ENCODE results near the gene ZNF446.
"Not testable (repeated sequence)": the region's sequence is repeated elsewhere in the genome, so short reads cannot be mapped to it uniquely, and the experiment has no call there.

Gene ZNF446

DNA sequence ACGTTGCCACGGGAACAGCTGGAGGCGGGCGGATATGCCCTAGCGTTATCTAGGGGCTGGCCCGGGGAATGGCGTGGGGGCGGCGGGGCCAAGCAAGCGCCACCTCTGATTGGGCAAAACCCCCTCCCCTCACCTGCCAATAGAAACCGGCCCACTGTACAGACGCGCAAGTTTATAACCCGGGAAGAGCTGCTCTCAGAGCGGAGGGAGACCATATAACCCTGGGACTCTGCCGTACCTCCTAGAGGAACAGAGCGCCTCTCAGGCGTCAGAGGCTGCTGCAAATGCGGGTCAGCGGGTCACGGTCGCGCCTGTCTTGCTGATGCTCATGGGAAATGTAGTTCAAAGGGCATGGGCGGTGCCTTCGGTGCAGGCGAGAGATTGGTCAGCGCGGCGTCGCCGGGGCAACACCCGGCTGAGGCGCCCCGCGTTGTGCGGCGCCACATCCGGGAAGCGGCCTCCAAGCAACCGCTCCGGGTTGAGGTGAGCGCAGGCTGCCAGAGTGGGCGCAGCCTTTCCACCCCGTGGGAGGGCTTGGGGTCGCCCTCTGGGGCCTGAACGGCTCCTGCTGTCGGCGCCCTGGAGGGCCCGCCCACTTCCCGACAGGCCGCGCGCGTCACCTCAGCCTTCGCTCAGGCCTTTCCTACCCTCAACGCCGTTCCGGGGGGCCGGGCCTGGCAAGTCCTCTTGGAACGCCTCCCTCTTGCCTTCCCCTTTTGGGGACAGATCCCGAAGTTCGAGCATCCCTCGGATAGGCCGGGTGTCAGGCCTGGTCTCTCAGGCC, at the start of gene ZNF446:
Gene ZNF446, plus strand, starts transcription at position 639 of the 784 bp plus-strand sequence. CDS start 867 bp downstream, outside the sequence.
- DNase-seq (ENCODE audit: low spot score), result peak; percentile 96

GRCh38 chr19:58428617-58429016, 47.5 kb upstream of the ZNF446 start:
- DNase-seq (ENCODE audit: low spot score), result no peak

GRCh38 chr19:58429745-58430144, 46.4 kb upstream of the ZNF446 start:
- no peak for DNase-seq (ENCODE audit: low spot score)

DNA sequence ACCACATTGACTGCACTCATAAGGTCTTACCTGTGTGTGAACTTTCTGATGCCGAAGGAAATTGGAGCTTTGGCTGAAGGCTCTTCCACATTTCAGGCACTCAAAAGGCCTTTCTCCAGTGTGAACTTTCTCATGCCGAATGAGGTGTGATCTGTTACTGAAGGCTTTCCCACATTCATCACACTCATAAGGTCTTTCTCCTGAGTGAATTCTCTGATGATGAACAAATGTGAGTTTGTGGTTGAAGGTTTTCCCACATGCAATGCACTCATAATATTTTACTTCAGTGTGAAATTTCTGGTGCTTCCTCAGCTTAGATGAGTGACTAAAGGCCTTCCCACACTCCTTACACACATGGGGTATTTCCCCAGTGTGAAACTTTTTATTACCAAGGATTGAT, 41.9 kb upstream of the ZNF446 start:
- no peak for DNase-seq (ENCODE audit: low spot score)

- DNase-seq (ENCODE audit: low spot score), result peak; percentile 85
Measured at GRCh38 chr19:58439576-58440554, 36.3 kb upstream of the ZNF446 start, which contains the start of gene ZNF132. TSS of gene ZNF132 (minus strand) at chr19:58440153. CDS start at chr19:58439821, 332 bp downstream.

- DNase-seq (ENCODE audit: low spot score), result no peak
Measured at GRCh38 chr19:58440556-58440955, 35.6 kb upstream of the ZNF446 start.

DNA sequence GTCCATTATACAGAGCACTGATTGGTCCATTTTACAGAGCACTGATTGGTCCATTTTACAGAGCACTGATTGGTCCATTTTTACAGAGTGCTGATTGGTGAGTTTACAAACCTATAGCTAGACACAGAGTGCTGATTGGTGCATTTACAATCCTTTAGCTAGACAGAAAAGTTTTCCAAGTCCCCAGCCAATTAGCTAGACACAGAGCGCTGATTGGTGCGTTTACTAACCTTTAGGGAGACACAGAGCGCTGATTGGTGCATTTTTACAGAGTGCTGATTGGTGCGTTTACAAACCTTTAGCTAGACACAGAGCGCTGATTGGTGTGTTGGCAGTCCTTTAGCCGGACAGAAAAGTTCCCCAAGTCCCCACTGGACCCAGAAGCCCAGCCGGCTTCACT, 33.2 kb upstream of the ZNF446 start:
- not testable (repeated sequence) for DNase-seq (ENCODE audit: low spot score)

GRCh38 chr19:58448860-58449259, 27.3 kb upstream of the ZNF446 start:
- DNase-seq (ENCODE audit: low spot score), result not testable (repeated sequence)

DNA sequence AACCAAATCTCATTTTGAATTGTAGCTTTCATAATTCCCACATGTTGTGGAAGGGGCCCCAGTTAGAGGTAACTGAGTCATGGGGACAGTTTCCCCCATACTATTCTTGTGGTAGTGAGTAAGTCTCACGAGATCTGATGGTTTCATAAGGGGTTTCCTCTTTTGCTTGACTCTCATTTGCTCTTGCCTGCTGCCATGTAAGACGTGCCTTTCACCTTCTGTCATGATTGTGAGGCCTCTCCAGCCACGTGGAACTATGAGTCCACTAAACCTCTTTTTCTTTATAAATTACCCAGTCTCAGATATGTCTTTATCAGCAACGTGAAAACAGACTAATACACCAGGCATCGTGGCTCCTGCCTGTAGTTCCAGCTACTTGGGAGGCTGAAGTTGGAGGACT, 26.2 kb upstream of the ZNF446 start:
- not testable (repeated sequence) for DNase-seq (ENCODE audit: low spot score)

DNA sequence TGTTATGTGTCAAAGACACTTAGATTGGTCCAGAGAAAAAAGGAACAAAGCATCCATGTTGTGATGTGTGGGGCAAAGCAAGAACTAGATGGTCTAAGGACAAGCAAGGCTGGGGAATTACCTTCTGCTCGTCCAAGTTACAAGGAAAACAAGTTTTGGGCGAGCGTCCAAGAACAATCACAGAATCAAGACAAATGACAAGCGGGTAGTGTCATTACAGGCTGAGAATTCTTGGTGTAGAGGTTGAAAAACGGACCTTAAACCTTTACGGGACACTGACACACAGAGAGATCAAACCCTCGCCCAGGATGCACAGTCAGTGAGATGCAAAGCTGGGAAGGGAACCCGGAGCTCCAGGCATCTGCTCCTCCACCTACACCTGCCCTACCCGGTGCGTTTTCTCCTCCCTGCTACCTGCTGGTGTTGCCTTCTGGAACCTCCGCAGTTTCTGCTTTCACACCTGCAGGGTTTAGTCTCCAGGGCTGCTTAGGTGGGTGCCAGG, 25.2 kb upstream of the ZNF446 start:
- DNase-seq (ENCODE audit: low spot score), result no peak

DNA sequence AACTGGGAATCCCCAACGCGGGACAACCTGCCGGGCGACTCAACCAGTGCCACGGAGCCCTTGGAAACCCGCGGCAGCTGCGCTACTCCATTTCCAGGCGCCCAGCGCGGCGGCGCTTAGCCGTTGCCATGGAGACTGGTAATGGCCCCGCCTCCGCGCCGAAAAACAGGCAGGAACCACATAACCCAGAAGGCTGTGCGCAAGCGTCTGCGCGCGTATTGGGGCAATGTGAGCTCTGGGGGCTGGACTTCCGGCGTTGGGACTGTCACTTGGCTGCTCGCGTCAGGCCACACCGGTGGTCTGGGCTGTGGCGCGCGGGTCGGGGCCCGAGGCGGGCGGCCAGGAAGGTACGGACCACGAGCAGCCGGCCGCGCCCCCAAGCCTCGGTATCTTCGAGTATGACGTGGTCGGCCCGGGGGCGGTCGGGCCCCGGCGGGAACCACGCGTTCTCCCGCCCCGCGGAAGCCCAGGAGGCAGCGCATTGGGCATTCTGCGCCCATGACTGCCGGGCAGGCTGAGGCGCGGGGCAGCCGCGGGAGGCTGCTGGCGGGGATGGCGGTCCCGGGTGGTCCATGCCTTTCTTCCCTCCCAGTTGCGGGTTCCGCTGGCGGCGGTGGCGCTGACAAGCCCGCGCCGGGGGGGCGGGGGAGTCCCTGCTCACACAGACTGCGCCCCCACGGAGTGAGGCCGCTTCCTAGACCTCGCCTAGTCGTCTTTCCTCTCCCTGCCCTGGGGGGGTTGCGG, 24.6 kb upstream of the ZNF446 start, which contains the start of gene ZNF324B:
Gene ZNF324B, plus strand, starts transcription at position 265 of the 744 bp plus-strand sequence. CDS start 2,080 bp downstream, outside the sequence.
- peak; percentile 96 for DNase-seq (ENCODE audit: low spot score)

DNA sequence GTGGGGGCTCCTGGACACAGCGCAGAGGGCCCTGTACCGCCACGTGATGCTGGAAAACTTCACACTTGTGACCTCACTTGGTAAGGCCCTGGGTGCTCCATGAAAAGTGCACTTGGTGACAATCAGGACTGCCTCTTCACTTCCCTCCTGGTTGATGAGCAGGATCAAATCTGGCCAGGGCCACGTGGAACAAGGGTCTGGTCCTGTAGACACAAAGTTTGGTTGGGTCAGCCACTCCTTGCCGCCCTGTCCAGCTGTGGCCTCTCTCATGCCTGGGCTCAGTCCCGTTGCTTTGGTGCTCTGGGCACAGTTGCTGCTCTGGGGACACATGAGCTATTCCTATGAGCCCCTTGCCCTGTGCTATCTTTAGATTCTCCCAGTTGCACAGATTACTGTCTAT, 22.4 kb upstream of the ZNF446 start:
- no peak for DNase-seq (ENCODE audit: low spot score)

- no peak for DNase-seq (ENCODE audit: low spot score)
Measured at GRCh38 chr19:58455306-58455705, 20.8 kb upstream of the ZNF446 start.

- DNase-seq (ENCODE audit: low spot score), result no peak
Measured at GRCh38 chr19:58456111-58456510, 20.0 kb upstream of the ZNF446 start.

GRCh38 chr19:58460039-58460438, 16.1 kb upstream of the ZNF446 start:
- no peak for DNase-seq (ENCODE audit: low spot score)

- no peak for DNase-seq (ENCODE audit: low spot score)
Measured at GRCh38 chr19:58466089-58466759, 9.9 kb upstream of the ZNF446 start.

DNA sequence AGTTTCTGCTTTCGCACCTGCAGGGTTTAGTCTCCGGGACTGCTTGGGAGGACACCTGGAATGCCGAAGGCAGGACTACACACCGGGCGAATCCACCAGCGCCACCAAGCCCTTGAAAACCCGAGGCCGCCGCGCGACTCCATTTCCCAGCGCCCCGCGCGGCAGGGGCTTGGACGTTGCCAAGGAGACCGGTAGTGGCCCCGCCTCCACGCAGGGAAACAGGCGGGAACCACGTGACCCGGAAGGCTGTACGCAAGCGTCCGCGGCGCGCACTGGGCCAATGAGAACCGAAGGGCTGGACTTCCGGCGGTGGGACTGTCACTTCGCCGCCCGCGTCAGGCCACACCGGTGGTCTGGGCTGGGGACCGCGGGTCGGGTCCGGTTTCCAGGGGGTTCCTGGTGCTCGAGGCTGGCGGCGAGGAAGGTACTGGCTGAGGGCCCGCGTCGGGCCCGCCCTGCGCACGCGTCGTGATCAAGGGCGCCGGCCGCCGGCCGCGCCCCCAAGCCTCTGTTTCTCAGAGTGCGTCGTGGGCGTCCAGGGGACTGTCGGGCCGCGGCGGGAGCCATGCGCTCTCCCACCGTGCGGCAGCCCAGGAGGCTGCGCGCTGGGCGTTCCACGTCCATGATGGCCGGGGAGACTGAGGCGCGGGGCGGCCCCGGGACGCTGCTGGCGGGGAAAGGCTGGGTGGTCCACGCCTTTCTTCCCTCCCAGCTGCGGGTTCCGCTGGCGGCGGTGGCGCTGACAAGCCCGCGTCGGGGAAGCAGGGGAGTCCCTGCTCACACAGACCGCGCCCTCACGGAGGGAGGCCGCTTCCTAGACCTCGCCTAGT, 9.2 kb upstream of the ZNF446 start, which contains the start of gene ZNF324:
Gene ZNF324, plus strand, starts transcription at position 321 of the 830 bp plus-strand sequence. CDS start 2,106 bp downstream, outside the sequence.
- DNase-seq (ENCODE audit: low spot score), result peak; percentile 99

DNA sequence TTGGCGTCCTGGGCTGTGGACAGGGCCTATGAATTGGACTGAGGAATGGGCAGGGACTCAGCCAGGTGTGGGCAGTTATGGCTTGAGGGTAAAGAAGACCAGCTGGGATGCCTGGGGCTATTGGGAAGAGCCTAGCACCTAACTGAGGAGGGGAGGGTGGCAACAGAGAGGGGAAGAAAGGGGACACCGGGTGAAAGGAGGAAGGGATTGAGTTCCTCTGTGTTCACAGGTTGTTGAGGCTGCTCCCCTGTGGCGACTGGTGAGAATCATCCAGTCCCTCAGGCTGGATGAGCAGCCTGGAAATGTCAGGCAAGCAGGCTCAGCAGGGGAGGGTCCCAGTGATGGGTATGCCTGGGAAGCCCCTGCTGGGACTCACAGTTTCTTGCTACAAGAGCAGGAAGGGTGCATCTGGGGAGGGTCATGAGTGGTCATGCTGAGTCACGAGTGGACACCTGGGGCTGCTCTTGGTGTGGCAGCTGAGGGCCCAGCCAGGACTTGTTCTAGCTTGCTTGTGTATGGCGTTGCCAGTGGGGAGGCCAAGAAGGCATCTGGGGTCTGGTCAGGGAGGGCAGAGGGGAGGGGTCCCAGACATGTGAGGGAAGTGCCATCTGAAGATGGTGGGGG, 7.8 kb upstream of the ZNF446 start:
- DNase-seq (ENCODE audit: low spot score), result no peak

GRCh38 chr19:58469241-58470013, 6.7 kb upstream of the ZNF446 start:
- DNase-seq (ENCODE audit: low spot score), result no peak

Data from hematopoietic multipotent progenitor cell treated with erythropoietin and hydrocortisone succinate and interleukin-3 and kit ligand, for 17 days (in vitro differentiated cells).